ENCODE results near the gene PHACTR4.
"Not testable (repeated sequence)": the region's sequence is repeated elsewhere in the genome, so short reads cannot be mapped to it uniquely, and the experiment has no call there.

The PHACTR4 gene

GRCh38 chr1:28373450-28373849 lies 3.9 kb downstream of the PHACTR4 start:
- not testable (repeated sequence) for DNase-seq

DNA sequence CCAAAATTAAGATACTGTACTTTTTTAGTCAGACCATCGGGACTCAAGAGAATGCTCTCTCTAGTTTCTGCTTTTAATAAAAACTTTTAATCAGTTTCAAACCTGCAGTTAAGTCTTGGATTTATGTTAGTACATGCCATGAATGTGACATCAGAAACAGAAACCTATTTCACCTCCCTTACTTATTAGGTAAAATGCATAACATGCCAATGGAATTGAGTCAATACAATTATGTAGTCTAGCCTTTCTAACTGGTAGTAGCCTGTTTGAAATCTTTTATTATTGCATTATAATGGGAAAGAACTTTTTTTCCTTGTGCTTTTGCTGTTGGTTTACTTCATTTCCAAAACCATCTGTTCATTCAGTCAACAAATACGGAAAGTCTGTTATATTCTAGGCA lies 4.8 kb downstream of the PHACTR4 start:
- no peak for DNase-seq

DNA sequence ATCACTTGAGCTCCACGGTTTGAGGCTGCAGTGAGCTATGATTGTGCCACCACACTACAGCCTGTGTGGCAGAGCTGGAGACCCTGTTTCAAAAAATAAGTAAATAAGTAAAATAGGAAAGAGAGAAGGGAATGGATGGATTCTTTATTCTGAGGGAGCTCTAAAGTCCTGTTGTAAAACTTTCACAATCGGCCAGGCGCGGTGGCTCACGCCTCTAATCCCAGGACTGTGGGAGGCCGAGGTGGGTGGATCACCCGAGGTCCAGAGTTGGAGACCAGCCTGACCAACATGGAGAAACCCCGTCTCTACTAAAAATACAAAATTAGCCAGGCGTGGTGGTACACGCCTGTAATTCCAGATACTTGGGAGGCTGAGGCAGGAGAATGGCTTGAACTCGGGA lies 6.1 kb downstream of the PHACTR4 start:
- not testable (repeated sequence) for DNase-seq

GRCh38 chr1:28376195-28376594 lies 6.7 kb downstream of the PHACTR4 start:
- not testable (repeated sequence) for DNase-seq

GRCh38 chr1:28378906-28379305 lies 9.4 kb downstream of the PHACTR4 start:
- no peak for DNase-seq

GRCh38 chr1:28380394-28380793 lies 10.9 kb downstream of the PHACTR4 start:
- no peak for DNase-seq

- DNase-seq: not testable (repeated sequence)
These were observed 14.2 kb downstream of the PHACTR4 start for GRCh38 chr1:28383785-28384184.

- DNase-seq: no peak
These were observed 22.6 kb downstream of the PHACTR4 start for GRCh38 chr1:28392027-28392652.

- DNase-seq: no peak
These were observed 24.6 kb downstream of the PHACTR4 start for GRCh38 chr1:28394136-28394535.

DNA sequence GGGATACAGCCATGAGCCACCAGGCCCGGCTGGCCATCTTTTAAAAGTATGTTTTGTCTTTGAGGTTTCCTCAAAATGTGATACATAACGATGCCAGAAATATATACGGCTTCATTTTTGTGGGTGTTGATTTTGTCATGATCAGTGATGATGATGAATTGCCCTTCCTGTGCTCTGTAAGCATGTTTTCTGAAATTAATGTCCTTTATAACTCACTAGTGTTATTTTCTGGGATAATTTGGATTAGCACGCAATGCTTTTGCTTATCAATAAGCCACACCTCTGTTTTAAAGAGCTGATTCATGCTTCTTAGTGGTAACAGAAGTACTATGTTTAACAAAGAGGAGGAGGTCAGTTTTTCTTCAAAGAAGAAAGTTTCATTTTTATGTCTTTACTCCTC lies 25.6 kb downstream of the PHACTR4 start:
- DNase-seq: no peak

DNA sequence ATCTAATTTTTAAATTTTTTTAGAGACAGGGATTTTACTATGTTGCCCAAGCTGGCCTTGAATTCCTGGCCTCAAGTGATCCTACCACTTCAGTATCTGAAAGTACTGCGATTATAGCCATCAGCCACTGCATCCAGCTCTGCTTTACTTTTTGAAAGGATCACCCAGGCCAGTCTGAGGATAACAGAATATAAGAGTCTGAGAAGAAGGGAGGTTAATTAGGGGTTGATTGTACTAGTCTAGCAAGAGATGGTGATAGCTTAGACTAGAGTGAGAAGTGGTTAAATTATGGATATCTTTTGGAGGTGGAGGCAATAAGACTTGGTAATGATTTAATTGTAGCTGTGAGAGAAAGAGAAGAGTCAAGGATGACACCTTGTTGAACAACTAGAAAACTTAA lies 32.2 kb downstream of the PHACTR4 start:
- no peak for DNase-seq

GRCh38 chr1:28409090-28409489 lies 39.5 kb downstream of the PHACTR4 start:
- DNase-seq: no peak

- DNase-seq: no peak
These were observed 42.1 kb downstream of the PHACTR4 start for GRCh38 chr1:28411656-28412055.

DNA sequence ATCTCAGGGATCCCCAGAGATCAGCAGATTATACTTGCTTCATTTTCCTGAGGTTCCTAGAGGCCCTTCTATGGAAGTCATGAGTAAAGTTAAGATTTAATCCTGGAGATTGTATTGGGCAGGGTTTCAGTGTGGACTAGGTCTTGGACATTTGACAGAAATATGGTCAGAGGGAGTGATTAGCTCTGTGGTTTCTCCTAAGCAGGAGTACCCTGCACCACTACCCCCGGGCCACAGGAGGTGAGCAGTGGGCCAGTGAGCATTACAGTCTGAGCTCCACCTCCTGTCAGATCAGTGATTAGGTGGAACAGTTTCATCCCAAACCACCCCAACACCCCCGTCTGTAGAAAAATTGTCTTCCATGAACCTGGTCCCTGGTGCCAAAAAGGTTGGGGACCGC lies 43.2 kb downstream of the PHACTR4 start:
- DNase-seq: no peak

GRCh38 chr1:28416509-28417194 lies 47.1 kb downstream of the PHACTR4 start:
- DNase-seq: no peak

- no peak for DNase-seq
These were observed 47.9 kb downstream of the PHACTR4 start for GRCh38 chr1:28417441-28417922.

DNA sequence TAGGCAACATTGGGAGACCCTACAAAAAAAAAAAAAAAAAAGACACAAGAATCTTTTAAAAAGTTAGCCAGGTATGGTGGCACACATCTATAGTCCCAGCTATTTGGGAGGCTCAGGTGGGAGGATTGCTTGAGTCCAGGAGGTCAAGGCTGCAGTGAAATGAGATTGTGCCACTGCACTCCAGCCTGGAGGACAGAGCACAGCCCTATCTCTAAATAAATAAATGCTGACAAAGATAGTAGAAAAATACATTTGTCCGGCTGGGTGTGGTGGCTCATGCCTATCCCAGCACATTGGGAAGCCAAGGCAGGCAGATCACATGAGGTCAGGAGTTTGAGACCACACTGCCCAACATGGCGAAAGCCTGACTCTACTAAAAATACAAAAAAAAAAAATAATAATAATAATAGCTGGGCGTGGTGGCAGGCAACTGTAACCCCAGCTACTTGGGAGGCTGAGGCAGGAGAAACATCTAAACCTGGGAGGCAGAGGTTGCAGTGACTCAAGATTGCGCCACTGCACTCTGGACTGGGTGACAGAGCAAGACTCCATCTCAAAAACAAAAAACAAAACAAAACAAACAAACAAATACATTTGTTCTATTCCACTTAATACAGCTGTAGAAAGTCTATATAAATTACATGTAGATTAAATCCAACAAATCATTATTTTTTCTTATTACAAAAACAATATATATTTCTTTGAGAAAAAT lies 48.5 kb downstream of the PHACTR4 start:
- DNase-seq: no peak

DNA sequence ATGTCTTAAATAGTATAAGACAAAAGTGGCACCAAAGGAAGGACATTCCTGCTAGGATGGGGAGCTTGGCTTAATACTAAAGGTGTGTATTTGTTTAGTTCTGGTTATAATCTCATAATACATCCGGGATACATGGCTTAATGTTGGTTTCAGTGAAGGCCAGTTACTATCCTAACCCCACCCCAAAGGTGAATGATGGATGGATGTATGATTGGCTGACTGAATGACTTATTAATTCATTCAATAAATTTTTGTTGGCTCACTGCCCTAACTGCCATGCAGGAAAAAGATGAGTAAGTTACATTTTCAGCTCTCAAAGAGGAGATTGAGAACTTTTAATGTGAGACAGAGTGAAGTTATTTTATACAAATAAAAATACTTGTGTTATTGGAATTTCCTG lies 52.2 kb downstream of the PHACTR4 start:
- DNase-seq: no peak

DNA sequence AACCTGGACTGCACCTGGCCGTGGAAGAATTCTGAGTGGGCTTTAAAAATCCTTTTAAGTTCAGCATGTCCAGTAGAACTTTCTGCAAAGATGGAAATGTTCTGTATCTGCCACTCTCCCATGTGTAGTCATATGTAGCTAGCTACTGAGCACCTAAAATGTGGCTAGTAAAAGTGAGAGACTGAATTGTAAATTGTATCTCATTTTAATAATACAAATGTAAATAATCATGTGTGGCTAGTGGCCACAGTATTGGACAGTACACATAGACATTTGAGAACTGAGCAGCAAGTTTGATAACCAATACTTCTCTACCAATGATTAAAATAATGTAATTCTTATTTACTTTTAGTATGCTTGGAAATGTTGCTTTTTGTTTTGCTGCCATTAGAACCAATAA lies 57.3 kb downstream of the PHACTR4 start:
- DNase-seq: no peak

DNA sequence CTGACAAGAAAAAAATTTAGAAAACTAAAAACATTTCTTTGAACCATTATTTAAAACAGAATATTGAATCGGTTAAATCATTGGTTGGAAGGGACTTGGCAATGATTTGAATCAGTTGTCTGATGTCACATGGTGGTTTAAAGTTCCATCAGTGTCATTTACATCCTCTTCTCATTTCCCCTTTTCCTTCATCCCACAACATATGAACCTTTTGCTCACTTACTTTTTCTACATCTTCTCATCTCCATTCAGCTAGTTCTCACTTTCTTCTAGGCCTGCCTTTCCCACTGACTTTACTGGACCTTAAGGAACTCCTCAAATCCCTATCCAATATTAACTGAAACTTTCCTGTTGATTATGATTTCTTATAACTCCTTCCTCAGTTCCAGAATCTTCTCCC lies 58.5 kb downstream of the PHACTR4 start:
- DNase-seq: no peak

- no peak for DNase-seq
These were observed 59.5 kb downstream of the PHACTR4 start for GRCh38 chr1:28428990-28429520.

DNA sequence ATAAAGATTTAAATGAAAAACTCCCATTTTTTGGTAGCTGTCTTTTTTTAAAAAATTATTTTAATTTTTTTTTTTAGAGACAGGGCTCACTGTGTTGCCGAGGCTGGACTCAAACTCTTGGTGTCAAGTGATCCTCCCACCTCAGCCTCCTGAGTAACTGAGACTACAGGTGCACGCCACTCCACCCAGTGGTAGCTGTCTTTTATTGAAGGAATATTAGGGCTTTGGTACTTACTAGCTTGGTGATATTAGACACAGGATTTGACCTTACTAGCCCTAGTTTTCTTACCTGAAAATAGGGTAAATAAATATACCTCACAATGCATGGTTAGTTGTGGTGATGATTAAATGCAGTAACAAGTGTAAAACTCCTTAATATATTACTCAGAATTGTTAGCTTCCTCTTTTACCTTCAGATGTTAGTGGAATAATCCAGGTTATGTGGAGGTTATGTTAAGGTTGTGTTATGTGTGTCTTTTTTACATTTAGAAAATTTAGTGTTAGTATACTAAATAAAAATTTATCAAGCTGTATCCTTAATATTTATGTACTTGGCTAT lies 66.8 kb downstream of the PHACTR4 start:
- no peak for DNase-seq

- no peak for DNase-seq
These were observed 67.9 kb downstream of the PHACTR4 start for GRCh38 chr1:28437264-28437923.

Data from NCI-H1436 (cell line).